ENCODE data around the gene CTDSP1. TPM values are rescaled to one million over a fixed set of nuclear protein-coding genes. Genes with fewer than 3 reads are reported as not detected.

CTDSP1 gene
- total and polyA plus RNA-seq, 2 experiments from 2014 or later, result 53.1 to 124 TPM

DNA sequence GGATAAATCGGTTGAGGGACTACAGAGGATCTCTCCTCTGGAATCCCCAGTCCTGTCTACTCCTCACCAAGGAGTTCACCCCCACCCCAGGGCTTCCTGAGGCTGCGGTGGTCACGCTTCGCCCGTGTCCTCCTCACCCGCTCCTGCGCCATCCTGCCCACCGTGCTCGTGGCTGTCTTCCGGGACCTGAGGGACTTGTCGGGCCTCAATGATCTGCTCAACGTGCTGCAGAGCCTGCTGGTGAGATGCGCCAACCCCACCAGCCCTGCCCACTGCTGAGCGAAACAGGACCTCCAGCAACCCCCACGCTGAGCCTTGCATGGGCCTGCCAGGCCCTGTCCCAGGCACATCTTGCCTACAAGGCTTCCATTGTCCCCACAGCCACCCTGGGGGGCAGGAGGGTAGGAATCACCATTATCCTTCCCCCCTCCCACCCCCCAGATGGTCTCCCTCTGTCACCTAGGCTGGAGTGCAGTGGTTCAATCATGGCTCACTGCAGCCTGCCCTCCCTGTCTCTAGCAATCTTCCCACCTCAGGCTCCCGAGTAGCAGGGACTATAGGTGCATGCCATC lies 6.7 kb upstream of the CTDSP1 start:
- Histone ChIP-seq H3K4me1 (ENCODE audit: insufficient read depth) (peaks cover 7% of the 10 kb centered on the region), H3K4me3 (no peak overlapping the region), H4K20me1 (ENCODE audit: insufficient read depth, poor library complexity, severe bottlenecking) (no peaks in the 10 kb centered on the region), H3K9me2 (replicated peaks; ENCODE audit: insufficient read depth) (no peaks in the 10 kb centered on the region), H3K36me3 (replicated peaks; ENCODE audit: insufficient read depth, low read depth) (no peaks in the 10 kb centered on the region), H3K4me2 (no peak overlapping the region), H3K27me3 (no peaks in the 10 kb centered on the region), H3K9me3 (ENCODE audit: low read depth) (no peaks in the 10 kb centered on the region), H3K27ac (no peak overlapping the region), H3K79me2 (peaks cover 6% of the 10 kb centered on the region), H2AFZ (no peak overlapping the region)
- DNase-seq (ENCODE audit: low spot score), result peak; percentile 4
- TF ChIP-seq, protein P1, sequence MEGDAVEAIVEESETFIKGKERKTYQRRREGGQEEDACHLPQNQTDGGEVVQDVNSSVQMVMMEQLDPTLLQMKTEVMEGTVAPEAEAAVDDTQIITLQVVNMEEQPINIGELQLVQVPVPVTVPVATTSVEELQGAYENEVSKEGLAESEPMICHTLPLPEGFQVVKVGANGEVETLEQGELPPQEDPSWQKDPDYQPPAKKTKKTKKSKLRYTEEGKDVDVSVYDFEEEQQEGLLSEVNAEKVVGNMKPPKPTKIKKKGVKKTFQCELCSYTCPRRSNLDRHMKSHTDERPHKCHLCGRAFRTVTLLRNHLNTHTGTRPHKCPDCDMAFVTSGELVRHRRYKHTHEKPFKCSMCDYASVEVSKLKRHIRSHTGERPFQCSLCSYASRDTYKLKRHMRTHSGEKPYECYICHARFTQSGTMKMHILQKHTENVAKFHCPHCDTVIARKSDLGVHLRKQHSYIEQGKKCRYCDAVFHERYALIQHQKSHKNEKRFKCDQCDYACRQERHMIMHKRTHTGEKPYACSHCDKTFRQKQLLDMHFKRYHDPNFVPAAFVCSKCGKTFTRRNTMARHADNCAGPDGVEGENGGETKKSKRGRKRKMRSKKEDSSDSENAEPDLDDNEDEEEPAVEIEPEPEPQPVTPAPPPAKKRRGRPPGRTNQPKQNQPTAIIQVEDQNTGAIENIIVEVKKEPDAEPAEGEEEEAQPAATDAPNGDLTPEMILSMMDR (IDR thresholded peaks at IDR 0.05; ENCODE audit: poor library complexity), result no peak
- no peak for TF ChIP-seq EZH2 (IDR thresholded peaks at IDR 0.05; ENCODE audit: borderline replicate concordance)
- no peak for TF ChIP-seq EZH2phosphoT487 (IDR thresholded peaks at IDR 0.05; ENCODE audit: low read depth, severe bottlenecking, unreplicated experiment)
- 90% methylated on average over 16 of the region's 16 CpGs for WGBS (ENCODE audit: low lambda C conversion rate, missing lambda C conversion rate)

DNA sequence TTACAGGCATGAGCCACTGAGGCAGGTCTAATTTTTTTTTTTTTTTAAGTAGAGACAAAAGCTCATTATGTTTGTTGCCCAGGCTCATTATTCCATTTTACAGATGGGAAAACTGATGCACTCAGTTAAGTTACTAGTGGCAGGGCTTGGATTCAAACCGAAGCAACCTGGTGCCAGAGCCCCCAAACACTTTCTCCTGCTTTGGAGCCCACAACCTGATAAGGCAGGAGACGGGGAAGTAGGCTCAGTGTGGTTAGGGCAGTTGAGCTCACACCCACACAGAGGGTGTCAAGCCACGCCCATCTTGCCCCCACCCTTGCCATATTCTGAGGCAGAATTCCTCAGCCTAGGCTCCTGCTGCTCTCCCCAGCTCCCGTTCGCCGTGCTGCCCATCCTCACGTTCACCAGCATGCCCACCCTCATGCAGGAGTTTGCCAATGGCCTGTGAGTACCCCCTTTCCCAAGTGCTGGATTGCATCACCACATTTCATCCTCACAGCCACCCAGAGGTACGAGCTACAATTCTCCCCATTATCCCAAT lies 5.8 kb upstream of the CTDSP1 start:
- Histone ChIP-seq H3K9me2 (replicated peaks; ENCODE audit: insufficient read depth) (no peaks in the 10 kb centered on the region), H3K4me3 (no peak overlapping the region), H4K20me1 (ENCODE audit: insufficient read depth, poor library complexity, severe bottlenecking) (no peaks in the 10 kb centered on the region), H3K27ac (no peak overlapping the region), H3K4me1 (ENCODE audit: insufficient read depth) (peaks cover 7% of the 10 kb centered on the region), H2AFZ (no peak overlapping the region), H3K27me3 (no peaks in the 10 kb centered on the region), H3K36me3 (replicated peaks; ENCODE audit: insufficient read depth, low read depth) (no peaks in the 10 kb centered on the region), H3K79me2 (peaks cover 9% of the 10 kb centered on the region), H3K4me2 (no peak overlapping the region), H3K9me3 (ENCODE audit: low read depth) (no peaks in the 10 kb centered on the region)
- WGBS (ENCODE audit: low lambda C conversion rate, missing lambda C conversion rate), result 79% methylated on average over 8 of the region's 8 CpGs
- DNase-seq (ENCODE audit: low spot score), result peak; percentile 2
- TF ChIP-seq, protein P1 (IDR thresholded peaks at IDR 0.05; ENCODE audit: poor library complexity), result no peak
- TF ChIP-seq EZH2 (IDR thresholded peaks at IDR 0.05; ENCODE audit: borderline replicate concordance), result no peak
- TF ChIP-seq EZH2phosphoT487 (IDR thresholded peaks at IDR 0.05; ENCODE audit: low read depth, severe bottlenecking, unreplicated experiment), result no peak

DNA sequence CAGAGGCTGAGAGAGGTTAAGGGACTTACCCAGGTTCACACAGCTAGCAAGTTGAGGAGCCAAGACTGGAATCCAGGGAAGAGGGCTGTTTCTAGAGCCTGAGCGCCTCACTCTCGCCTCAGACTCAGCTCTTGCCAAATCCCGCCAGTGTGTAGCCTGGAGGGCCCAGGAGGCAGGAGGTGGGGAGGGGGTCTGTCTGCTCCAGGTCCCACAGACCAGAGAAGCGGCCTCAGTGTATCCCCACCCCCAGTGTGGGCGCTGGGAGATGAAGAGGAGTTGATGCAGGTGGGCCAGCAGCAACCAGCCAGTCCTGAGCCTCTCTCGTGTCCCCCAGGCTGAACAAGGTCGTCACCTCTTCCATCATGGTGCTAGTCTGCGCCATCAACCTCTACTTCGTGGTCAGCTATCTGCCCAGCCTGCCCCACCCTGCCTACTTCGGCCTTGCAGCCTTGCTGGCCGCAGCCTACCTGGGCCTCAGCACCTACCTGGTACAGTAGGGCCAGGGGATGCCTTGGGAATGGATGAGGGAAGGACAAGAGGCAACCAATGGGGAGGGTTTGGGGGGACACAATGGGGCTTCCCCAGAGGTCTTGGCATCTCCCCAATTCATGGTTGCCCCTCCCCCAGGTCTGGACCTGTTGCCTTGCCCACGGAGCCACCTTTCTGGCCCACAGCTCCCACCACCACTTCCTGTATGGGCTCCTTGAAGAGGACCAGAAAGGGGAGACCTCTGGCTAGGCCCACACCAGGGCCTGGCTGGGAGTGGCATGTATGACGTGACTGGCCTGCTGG lies 5.2 kb upstream of the CTDSP1 start:
- Histone ChIP-seq H3K36me3 (replicated peaks; ENCODE audit: insufficient read depth, low read depth) (no peaks in the 10 kb centered on the region), H2AFZ (no peak overlapping the region), H3K9me2 (replicated peaks; ENCODE audit: insufficient read depth) (no peaks in the 10 kb centered on the region), H3K27ac (no peak overlapping the region), H3K27me3 (no peaks in the 10 kb centered on the region), H3K4me3 (no peak overlapping the region), H4K20me1 (ENCODE audit: insufficient read depth, poor library complexity, severe bottlenecking) (no peaks in the 10 kb centered on the region), H3K9me3 (ENCODE audit: low read depth) (no peaks in the 10 kb centered on the region), H3K4me1 (ENCODE audit: insufficient read depth) (peaks cover 7% of the 10 kb centered on the region), H3K4me2 (no peak overlapping the region), H3K79me2 (peaks cover 13% of the 10 kb centered on the region)
- DNase-seq (ENCODE audit: low spot score), result peak; percentile 22
- 90% methylated on average over 13 of the region's 13 CpGs for WGBS (ENCODE audit: low lambda C conversion rate, missing lambda C conversion rate)
- TF ChIP-seq, protein P1 (IDR thresholded peaks at IDR 0.05; ENCODE audit: poor library complexity), result no peak
- TF ChIP-seq EZH2 (IDR thresholded peaks at IDR 0.05; ENCODE audit: borderline replicate concordance), result no peak
- TF ChIP-seq EZH2phosphoT487 (IDR thresholded peaks at IDR 0.05; ENCODE audit: low read depth, severe bottlenecking, unreplicated experiment), result no peak

Measured in hepatocyte (in vitro differentiated cells).